ENCODE data around the gene PLEKHF1. TPM values are rescaled to one million over a fixed set of nuclear protein-coding genes. Genes with fewer than 3 reads are reported as not detected.

The PLEKHF1 gene
- total and polyA plus RNA-seq, 2 donors (not counting 1 experiment from before 2014, with no cell fraction given) = 5.2 to 72.5 TPM

DNA sequence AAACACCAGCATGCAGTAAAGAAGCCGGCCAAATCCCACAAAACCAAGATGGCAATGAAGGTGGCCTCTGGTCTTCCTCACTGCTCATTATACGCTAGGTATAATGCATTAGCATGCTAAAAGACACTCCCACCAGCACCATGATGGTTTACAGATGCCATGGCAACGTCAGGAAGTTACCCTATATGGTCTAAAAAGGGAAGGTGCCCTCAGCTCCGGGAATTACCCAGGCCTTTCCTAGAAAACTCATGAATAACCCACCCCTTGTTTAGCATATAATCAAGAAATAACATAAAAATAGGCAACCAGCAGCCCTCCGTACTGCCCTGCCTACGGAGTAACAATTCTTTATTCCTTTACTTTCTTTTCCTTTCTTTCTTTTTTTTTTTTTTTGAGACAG lies 21.1 kb upstream of the PLEKHF1 start:
- Histone ChIP-seq H2AFZ (ENCODE audit: low read length) (no peak overlapping the region), H3K36me3 (ENCODE audit: control insufficient read depth, insufficient read depth, low read length) (no peaks in the 10 kb centered on the region), H4K20me1 (ENCODE audit: control insufficient read depth, extremely low read depth, insufficient read depth, low read length) (no peaks in the 10 kb centered on the region), H3K79me2 (ENCODE audit: control insufficient read depth, insufficient read depth, low read length) (no peaks in the 10 kb centered on the region), H3K9me3 (ENCODE audit: control insufficient read depth, insufficient read depth, low read depth, low read length) (no peaks in the 10 kb centered on the region), H3K4me2 (ENCODE audit: extremely low read depth, insufficient read depth, low read length) (no peak overlapping the region), H3K9ac (ENCODE audit: insufficient read depth, low read length) (no peak overlapping the region), H3K27me3 (ENCODE audit: control insufficient read depth, insufficient read depth, low read length) (no peaks in the 10 kb centered on the region), H3K4me1 (ENCODE audit: control insufficient read depth, extremely low read depth, insufficient read depth, low read length) (peaks cover 2% of the 10 kb centered on the region), H3K4me3 (replicated peaks in 1 of 4; ENCODE audit: control extremely low read depth in 1 of 4, insufficient read depth in 1 of 4, low read depth in 3 of 4, low read length in 4 of 4) (no peak overlapping the region), H3K27ac (ENCODE audit: insufficient read depth, low read length) (no peak overlapping the region)
- TF ChIP-seq EZH2 (IDR thresholded peaks at IDR 0.05; ENCODE audit: low read length, missing control alignments) = no peak
- no peak for DNase-seq (ENCODE audit: low read depth in 2 of 2)

DNA sequence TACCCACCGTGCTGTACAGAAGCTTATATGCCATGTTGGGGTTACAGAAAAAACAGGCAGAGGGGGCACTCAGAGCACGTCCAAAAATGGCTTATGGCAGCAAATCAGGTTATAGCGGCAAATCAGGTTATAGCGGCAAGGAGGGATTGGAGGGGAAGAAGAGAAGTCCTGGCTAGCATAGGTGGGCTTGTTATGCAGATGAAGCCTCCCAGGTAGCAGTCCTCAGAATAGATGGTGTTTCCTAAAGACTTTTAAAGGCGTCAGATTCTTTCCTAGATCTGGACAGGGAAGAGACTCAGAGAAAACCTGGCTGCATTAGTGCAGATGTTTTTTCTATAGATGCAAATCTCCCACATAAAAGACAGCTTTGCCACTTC lies 19.8 kb upstream of the PLEKHF1 start:
- H3K9ac ChIP-seq (ENCODE audit: insufficient read depth, low read length) = no peak overlapping the region
- no peak overlapping the region for H3K4me2 ChIP-seq (ENCODE audit: extremely low read depth, insufficient read depth, low read length)
- no peak for DNase-seq (ENCODE audit: low read depth in 2 of 2)
- H3K4me3 ChIP-seq (replicated peaks in 1 of 4; ENCODE audit: control extremely low read depth in 1 of 4, insufficient read depth in 1 of 4, low read depth in 3 of 4, low read length in 4 of 4) = no peak overlapping the region
- peaks cover 2% of the 10 kb centered on the region for H3K4me1 ChIP-seq (ENCODE audit: control insufficient read depth, extremely low read depth, insufficient read depth, low read length)
- no peaks in the 10 kb centered on the region for H4K20me1 ChIP-seq (ENCODE audit: control insufficient read depth, extremely low read depth, insufficient read depth, low read length)
- no peaks in the 10 kb centered on the region for H3K36me3 ChIP-seq (ENCODE audit: control insufficient read depth, insufficient read depth, low read length)
- TF ChIP-seq EZH2 (IDR thresholded peaks at IDR 0.05; ENCODE audit: low read length, missing control alignments) = no peak
- TF ChIP-seq, protein P1, sequence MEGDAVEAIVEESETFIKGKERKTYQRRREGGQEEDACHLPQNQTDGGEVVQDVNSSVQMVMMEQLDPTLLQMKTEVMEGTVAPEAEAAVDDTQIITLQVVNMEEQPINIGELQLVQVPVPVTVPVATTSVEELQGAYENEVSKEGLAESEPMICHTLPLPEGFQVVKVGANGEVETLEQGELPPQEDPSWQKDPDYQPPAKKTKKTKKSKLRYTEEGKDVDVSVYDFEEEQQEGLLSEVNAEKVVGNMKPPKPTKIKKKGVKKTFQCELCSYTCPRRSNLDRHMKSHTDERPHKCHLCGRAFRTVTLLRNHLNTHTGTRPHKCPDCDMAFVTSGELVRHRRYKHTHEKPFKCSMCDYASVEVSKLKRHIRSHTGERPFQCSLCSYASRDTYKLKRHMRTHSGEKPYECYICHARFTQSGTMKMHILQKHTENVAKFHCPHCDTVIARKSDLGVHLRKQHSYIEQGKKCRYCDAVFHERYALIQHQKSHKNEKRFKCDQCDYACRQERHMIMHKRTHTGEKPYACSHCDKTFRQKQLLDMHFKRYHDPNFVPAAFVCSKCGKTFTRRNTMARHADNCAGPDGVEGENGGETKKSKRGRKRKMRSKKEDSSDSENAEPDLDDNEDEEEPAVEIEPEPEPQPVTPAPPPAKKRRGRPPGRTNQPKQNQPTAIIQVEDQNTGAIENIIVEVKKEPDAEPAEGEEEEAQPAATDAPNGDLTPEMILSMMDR (conservative IDR thresholded peaks at IDR 0.05 in 1 of 2, IDR thresholded peaks at IDR 0.05 in 1 of 2; ENCODE audit: low read depth in 1 of 2, low read length in 2 of 2) = no peak
- H2AFZ ChIP-seq (ENCODE audit: low read length) = no peak overlapping the region
- no peaks in the 10 kb centered on the region for H3K79me2 ChIP-seq (ENCODE audit: control insufficient read depth, insufficient read depth, low read length)
- no peaks in the 10 kb centered on the region for H3K9me3 ChIP-seq (ENCODE audit: control insufficient read depth, insufficient read depth, low read depth, low read length)
- no peak overlapping the region for H3K27ac ChIP-seq (ENCODE audit: insufficient read depth, low read length)
- no peaks in the 10 kb centered on the region for H3K27me3 ChIP-seq (ENCODE audit: control insufficient read depth, insufficient read depth, low read length)

- Histone ChIP-seq H3K9ac (ENCODE audit: insufficient read depth, low read length) (no peak overlapping the region), H3K4me1 (ENCODE audit: control insufficient read depth, extremely low read depth, insufficient read depth, low read length) (peaks cover 2% of the 10 kb centered on the region), H4K20me1 (ENCODE audit: control insufficient read depth, extremely low read depth, insufficient read depth, low read length) (no peaks in the 10 kb centered on the region), H3K36me3 (ENCODE audit: control insufficient read depth, insufficient read depth, low read length) (no peaks in the 10 kb centered on the region), H3K9me3 (ENCODE audit: control insufficient read depth, insufficient read depth, low read depth, low read length) (no peaks in the 10 kb centered on the region), H3K79me2 (ENCODE audit: control insufficient read depth, insufficient read depth, low read length) (no peaks in the 10 kb centered on the region), H3K27ac (ENCODE audit: insufficient read depth, low read length) (no peak overlapping the region), H2AFZ (ENCODE audit: low read length) (peak overlapping the region; percentile 48), H3K27me3 (ENCODE audit: control insufficient read depth, insufficient read depth, low read length) (no peaks in the 10 kb centered on the region), H3K4me2 (ENCODE audit: extremely low read depth, insufficient read depth, low read length) (peak overlapping the region; percentile 78), H3K4me3 (replicated peaks in 1 of 4; ENCODE audit: control extremely low read depth in 1 of 4, insufficient read depth in 1 of 4, low read depth in 3 of 4, low read length in 4 of 4) (peak overlapping the region in 2 of 4 experiments; percentile 1 to 20)
- TF ChIP-seq, protein P1 (conservative IDR thresholded peaks at IDR 0.05 in 1 of 2, IDR thresholded peaks at IDR 0.05 in 1 of 2; ENCODE audit: low read depth in 1 of 2, low read length in 2 of 2) = no peak
- no peak for TF ChIP-seq EZH2 (IDR thresholded peaks at IDR 0.05; ENCODE audit: low read length, missing control alignments)
- DNase-seq (ENCODE audit: low read depth in 2 of 2) = peak; percentile 61 to 66
Measured at GRCh38 chr19:29645911-29646310, 19.4 kb upstream of the PLEKHF1 start.

Measured in fibroblast of lung (primary cell).